Left colon (tissue), 2 donors: Measurements from ENCODE around the gene SAMD14. TPM values are rescaled to one million over a fixed set of nuclear protein-coding genes. Genes with fewer than 3 reads are reported as not detected.
"Not testable (repeated sequence)": the region's sequence is repeated elsewhere in the genome, so short reads cannot be mapped to it uniquely, and the experiment has no call there.

Experiments used
- ATAC-seq: fragments of 200-7000 bp; cut with Tn5 transposase; one replicate; pipeline ENCODE4 v1.9.1; 2020; ENCODE audit warnings: mild to moderate bottlenecking, moderate library complexity
- DNase-seq, 2 donors: peaks; one replicate each; pipeline ENCODE4 v3.0.0-alpha.2; 2020
- intact Hi-C, 2 donors: fragments of 100-400 bp; cut with DNase I in 1 of 2; cut with micrococcal nuclease in 1 of 2; formaldehyde crosslinking; loops; one replicate each; pipeline versions ENCODE4 v1.11.2 to v1.14.0; 2022; cut with DNase I, micrococcal nuclease
- total RNA-seq, 2 donors: library from RNA; stranded (reverse); fragmentation: NEBNext Ultra II Directional; extraction: Animal tissue kit (Norgen Biotek cat#: 25700); gene quantifications; one replicate each; pipeline ENCODE4 v1.2.1, GENCODE V29; 2021
- donor health status: DM: no; HTN: no; CAD: no.
- donor health status: DM: yes; HTN: yes; CAD: no.

The SAMD14 gene
- total RNA-seq, 2 donors from 2014 or later: 0.70 to 0.92 TPM

GRCh38 chr17:50076221-50076590 lies 53.8 kb downstream of the SAMD14 start:
- ATAC-seq (no peak), DNase-seq (no peak)
- intact Hi-C loops: no loop called here

GRCh38 chr17:50075446-50076032 lies 54.4 kb downstream of the SAMD14 start:
- intact Hi-C loops: no loop called here
- ATAC-seq (no peak), DNase-seq (no peak)

- no peak for DNase-seq
- intact Hi-C loops: no loop called here
- ATAC-seq: no peak
These were observed 55.7 kb downstream of the SAMD14 start for GRCh38 chr17:50074227-50074626.

- ATAC-seq (no peak), DNase-seq (no peak)
- intact Hi-C loops: no loop called here
These were observed 57.0 kb downstream of the SAMD14 start for GRCh38 chr17:50072925-50073324.

- DNase-seq: no peak
- intact Hi-C loops: no loop called here
- ATAC-seq: no peak
These were observed 57.8 kb downstream of the SAMD14 start for GRCh38 chr17:50072130-50072529.

GRCh38 chr17:50071692-50072091 lies 58.3 kb downstream of the SAMD14 start:
- no peak for ATAC-seq
- intact Hi-C loops: no loop called here
- DNase-seq: no peak

- DNase-seq: no peak
- intact Hi-C loops: no loop called here
- no peak for ATAC-seq
These were observed 58.9 kb downstream of the SAMD14 start for GRCh38 chr17:50070908-50071680.

GRCh38 chr17:50067996-50068395 lies 62.0 kb downstream of the SAMD14 start:
- no peak for DNase-seq

GRCh38 chr17:50066995-50067394 lies 63.0 kb downstream of the SAMD14 start:
- no peak for ATAC-seq
- intact Hi-C loops: loop anchor here in 1 of 2 donors (5.0 kb wide), 1 partner anchor 40 kb away; no protein-coding TSS in a partner anchor

More at GRCh38 chr17:50067996-50068395, 62.0 kb downstream of the SAMD14 start:
- no peak for ATAC-seq
- intact Hi-C loops: loop anchor here in 1 of 2 donors (5.0 kb wide), 1 partner anchor 41 kb away; no protein-coding TSS in a partner anchor

GRCh38 chr17:50065056-50065455 lies 64.9 kb downstream of the SAMD14 start:
- DNase-seq (no peak), ATAC-seq (no peak)
- intact Hi-C loops: loop anchor here in 1 of 2 donors (5.0 kb wide), 1 partner anchor 38 kb away; no protein-coding TSS in a partner anchor

More at GRCh38 chr17:50066995-50067394, 63.0 kb downstream of the SAMD14 start:
- DNase-seq: no peak

- no peak for DNase-seq
- ATAC-seq: no peak
- intact Hi-C loops: loop anchor here in 1 of 2 donors (5.0 kb wide), 1 partner anchor 37 kb away; no protein-coding TSS in a partner anchor
These were observed 65.5 kb downstream of the SAMD14 start for GRCh38 chr17:50064253-50065001.

GRCh38 chr17:50063561-50064252 lies 66.3 kb downstream of the SAMD14 start:
- no peak for DNase-seq
- intact Hi-C loops: no loop called here
- no peak for ATAC-seq

GRCh38 chr17:50062293-50063243 lies 67.4 kb downstream of the SAMD14 start:
- DNase-seq (peak; percentile 84 to 96), ATAC-seq (peak; percentile 85)
- intact Hi-C loops: no loop called here

GRCh38 chr17:50061713-50062045 lies 68.3 kb downstream of the SAMD14 start:
- ATAC-seq, intact Hi-C loops, DNase-seq: not testable (repeated sequence)

- DNase-seq (peak; percentile 67 to 86), ATAC-seq (no peak)
- intact Hi-C loops: no loop called here
These were observed 68.8 kb downstream of the SAMD14 start for GRCh38 chr17:50060951-50061712.
